GM10248 (cell line): Measurements from ENCODE around the gene OGFRL1.

Source experiments
- CTCF ChIA-PET: fragments of 300-600 bp; sonication (Branson Sonifier 250); formaldehyde crosslinking; extraction: SDS; loops from one replicate; lab custom pipeline; 2021; ENCODE audit warnings: antibody characterized with exemption; lab: Yijun Ruan, JAX
- POLR2A ChIA-PET: fragments of 350-650 bp; sonication (Branson Sonifier 250); formaldehyde crosslinking; extraction: SDS; loops from one replicate; lab custom pipeline; 2020; ENCODE audit warnings: antibody characterized with exemption; lab: Yijun Ruan, JAX
- DNase-seq: peaks from one replicate; pipeline ENCODE4 v3.0.0; 2012; ENCODE audit errors: extremely low spot score
- TF ChIP-seq, protein P1 (sequence below): IDR thresholded peaks from 2 replicates; pipeline ENCODE4 v1.5.1; 2012; ENCODE audit warnings: mild to moderate bottlenecking, low read depth; ENCODE audit errors: extremely low read depth, missing control alignments, control extremely low read depth

The OGFRL1 gene

DNA sequence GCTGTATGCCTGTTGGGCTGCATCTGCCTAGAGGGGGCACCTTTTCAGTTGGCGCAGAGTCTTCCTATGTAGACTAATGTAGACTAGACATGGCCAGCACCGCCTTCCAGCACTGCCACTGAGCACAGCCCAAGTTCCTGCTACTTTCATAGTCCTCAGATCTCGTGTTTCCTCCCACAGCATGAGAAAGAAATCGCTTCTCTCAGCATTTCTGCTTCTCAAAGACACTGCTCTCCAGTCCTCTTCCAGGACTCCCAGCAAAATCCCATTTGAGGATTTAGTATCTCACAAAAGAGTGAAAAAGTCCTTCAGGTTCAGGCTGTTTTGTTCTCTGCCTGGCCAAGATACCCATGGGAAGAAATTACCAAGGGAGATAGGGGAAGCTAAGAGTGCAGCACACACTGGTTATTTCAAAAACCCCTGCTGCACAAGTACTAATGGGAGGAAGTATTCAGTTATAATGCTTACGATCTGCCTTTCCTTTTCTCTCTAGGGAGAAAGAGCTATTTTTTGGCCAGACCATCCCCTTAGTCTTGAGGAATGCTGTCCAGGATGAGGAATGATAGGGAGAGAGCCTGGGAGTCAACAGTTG lies 35.7 kb downstream of the OGFRL1 start:
- TF ChIP-seq, protein P1, sequence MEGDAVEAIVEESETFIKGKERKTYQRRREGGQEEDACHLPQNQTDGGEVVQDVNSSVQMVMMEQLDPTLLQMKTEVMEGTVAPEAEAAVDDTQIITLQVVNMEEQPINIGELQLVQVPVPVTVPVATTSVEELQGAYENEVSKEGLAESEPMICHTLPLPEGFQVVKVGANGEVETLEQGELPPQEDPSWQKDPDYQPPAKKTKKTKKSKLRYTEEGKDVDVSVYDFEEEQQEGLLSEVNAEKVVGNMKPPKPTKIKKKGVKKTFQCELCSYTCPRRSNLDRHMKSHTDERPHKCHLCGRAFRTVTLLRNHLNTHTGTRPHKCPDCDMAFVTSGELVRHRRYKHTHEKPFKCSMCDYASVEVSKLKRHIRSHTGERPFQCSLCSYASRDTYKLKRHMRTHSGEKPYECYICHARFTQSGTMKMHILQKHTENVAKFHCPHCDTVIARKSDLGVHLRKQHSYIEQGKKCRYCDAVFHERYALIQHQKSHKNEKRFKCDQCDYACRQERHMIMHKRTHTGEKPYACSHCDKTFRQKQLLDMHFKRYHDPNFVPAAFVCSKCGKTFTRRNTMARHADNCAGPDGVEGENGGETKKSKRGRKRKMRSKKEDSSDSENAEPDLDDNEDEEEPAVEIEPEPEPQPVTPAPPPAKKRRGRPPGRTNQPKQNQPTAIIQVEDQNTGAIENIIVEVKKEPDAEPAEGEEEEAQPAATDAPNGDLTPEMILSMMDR: no peak
- CTCF ChIA-PET: no interaction called here
- POLR2A ChIA-PET: no interaction called here
- DNase-seq: no peak

DNA sequence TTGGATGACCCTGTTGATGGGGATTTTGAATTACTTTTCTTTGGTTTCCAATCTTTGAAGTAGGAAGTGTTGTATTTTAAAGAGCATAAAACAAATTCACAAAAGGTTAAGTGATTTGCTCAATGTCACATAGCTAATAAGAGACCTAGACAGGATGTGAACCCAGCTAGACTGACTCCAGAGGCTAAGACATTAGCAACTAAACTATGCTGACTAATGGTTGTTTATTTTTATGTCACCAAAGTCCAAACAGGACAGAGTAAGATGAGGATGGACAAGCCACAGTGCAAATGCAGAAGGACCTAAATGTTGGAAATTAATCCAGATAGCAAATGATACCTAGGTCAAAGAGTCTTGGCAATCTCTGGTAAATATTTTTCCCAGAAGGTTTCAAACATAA lies 38.0 kb downstream of the OGFRL1 start:
- TF ChIP-seq, protein P1: no peak
- no peak for DNase-seq
- CTCF ChIA-PET: interaction anchor here (1.2 kb wide), 1 partner anchor 24 kb away, joined by 3 read pairs; no protein-coding TSS in a partner anchor
- POLR2A ChIA-PET: no interaction called here

DNA sequence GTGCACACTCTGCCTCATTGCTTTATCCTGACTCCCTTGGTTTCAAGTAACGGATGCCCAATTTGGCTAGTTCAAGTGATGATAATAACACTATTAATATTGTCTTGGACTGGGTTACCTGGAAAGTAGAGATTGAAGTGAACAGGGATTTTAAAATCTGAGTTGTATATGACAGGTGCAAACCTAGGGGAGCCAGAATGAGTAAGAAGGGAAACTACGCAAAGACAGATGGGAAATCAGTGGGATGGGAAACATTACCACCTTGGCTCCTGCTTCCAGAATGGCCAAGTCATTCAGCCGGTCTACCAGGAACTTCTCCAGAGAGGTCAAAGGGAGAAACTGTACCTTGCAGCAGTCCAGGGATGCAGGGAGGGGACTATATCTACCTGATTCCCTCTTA lies 41.9 kb downstream of the OGFRL1 start:
- CTCF ChIA-PET: no interaction called here
- no peak for DNase-seq
- POLR2A ChIA-PET: no interaction called here
- TF ChIP-seq, protein P1: no peak

DNA sequence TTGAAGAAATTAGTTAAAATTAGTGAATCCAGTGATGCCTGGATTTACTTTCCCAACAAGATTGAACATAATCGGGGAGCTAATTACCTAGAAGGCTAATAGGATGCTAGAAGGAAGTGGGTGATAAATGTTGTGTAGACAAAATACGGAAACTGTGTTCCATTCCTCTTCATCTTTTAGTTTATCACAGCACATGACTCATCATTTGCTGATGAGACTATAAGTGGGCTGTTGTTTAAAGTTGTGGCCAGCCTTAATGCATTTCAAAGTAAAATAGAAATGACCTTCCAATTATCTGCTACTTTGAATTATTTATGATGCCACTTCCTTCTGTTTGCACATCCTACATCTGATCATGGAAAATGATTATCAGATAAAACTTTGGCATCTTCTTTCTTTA lies 43.4 kb downstream of the OGFRL1 start:
- TF ChIP-seq, protein P1: no peak
- ChIA-PET POLR2A (no interaction called here), CTCF (interaction anchor here (1.3 kb wide), 1 partner anchor 11 kb away, joined by 3 read pairs; no protein-coding TSS in a partner anchor)
- DNase-seq: no peak

DNA sequence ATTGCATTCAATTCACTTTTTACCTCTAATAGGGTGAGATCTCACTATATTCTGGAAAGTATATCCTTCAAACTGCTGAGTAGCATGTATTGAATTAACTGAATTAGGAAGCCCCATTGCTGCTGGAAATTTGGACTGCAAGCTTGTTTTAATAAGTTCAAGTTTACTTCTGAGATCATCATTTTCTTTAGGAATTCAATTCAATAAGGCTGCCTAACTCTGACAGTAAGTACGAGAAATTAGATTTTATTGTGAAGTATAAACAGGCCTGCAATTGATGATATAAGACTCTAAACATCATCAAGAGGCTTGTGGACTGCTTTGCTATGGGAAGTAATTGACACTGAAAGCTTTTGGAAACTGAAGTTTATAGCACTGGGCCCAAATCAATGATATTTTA lies 44.4 kb downstream of the OGFRL1 start:
- CTCF ChIA-PET: interaction anchor here (1.0 to 1.3 kb wide), 2 partner anchors 10 to 28 kb away, joined by 3 read pairs; no protein-coding TSS in a partner anchor

DNA sequence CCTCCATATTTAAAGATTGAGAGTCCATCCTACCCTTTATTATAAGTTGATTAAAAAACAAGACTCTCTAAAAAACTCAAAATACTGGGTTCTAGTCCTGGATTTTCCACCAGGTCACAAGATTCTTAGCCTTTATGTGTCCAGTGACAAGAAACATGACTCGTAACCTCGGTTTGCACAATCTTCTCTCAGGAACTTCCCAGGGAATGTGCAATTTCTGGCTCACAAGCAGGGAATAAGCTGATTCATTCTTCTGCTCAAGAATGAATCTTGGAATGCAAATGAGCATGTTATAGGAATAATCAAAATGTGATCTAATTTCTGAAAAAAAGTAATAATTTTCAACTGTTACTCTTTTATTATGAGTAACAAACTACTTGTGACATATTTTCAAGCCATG lies 45.1 kb downstream of the OGFRL1 start:
- TF ChIP-seq, protein P1: no peak
- ChIA-PET CTCF (no interaction called here), POLR2A (no interaction called here)
- no peak for DNase-seq

More for the DNA sequence above, 44.4 kb downstream of the OGFRL1 start:
- POLR2A ChIA-PET: no interaction called here
- TF ChIP-seq, protein P1: no peak
- no peak for DNase-seq

DNA sequence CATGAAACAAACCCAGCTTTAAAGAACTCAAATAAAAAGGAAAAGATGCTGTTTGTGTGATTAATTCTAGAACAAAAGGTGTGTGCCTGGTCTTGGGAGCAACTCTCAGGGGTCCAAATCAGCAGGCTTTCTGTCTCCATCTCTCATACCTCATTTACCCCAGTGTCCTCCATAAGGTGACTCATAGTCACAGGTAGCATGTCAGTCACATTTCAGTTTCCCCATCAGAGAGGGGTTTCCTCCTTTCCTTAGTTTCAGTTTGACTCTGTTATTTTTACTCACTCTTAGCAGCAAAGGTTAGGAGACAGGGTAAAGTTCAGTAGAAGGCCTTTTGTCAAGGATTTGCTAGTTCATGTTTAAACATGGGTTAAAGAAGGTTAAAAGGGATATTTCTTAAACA lies 46.2 kb downstream of the OGFRL1 start:
- TF ChIP-seq, protein P1: no peak
- ChIA-PET CTCF (interaction anchor here (1.5 to 2.0 kb wide), 2 partner anchors 10 to 16 kb away, joined by 4 to 7 read pairs; no protein-coding TSS in a partner anchor), POLR2A (no interaction called here)
- no peak for DNase-seq
